ENCODE measurements around the gene TSPAN11. TPM values are rescaled to one million over a fixed set of nuclear protein-coding genes. Genes with fewer than 3 reads are reported as not detected.

The TSPAN11 gene
- total and polyA plus RNA-seq, 2 experiments from 2014 or later = 5.2 to 9.6 TPM

GRCh38 chr12:31007153-31007495, 80.6 kb downstream of the TSPAN11 start:
- Histone ChIP-seq H3K4me3 (no peak overlapping the region), H3K36me3 (replicated peaks; ENCODE audit: insufficient read depth, low read depth) (no peaks in the 10 kb centered on the region), H3K27me3 (no peaks in the 10 kb centered on the region), H3K27ac (no peak overlapping the region), H3K4me1 (ENCODE audit: insufficient read depth) (no peaks in the 10 kb centered on the region), H3K9me3 (ENCODE audit: low read depth) (no peaks in the 10 kb centered on the region), H3K79me2 (no peaks in the 10 kb centered on the region), H4K20me1 (ENCODE audit: insufficient read depth, poor library complexity, severe bottlenecking) (no peaks in the 10 kb centered on the region), H3K9me2 (replicated peaks; ENCODE audit: insufficient read depth) (no peaks in the 10 kb centered on the region), H3K4me2 (no peak overlapping the region), H2AFZ (no peak overlapping the region)
- 95% methylated on average over 2 of the region's 3 CpGs for WGBS (ENCODE audit: low lambda C conversion rate, missing lambda C conversion rate)
- DNase-seq (ENCODE audit: low spot score) = no peak
- TF ChIP-seq EZH2phosphoT487 (IDR thresholded peaks at IDR 0.05; ENCODE audit: low read depth, severe bottlenecking, unreplicated experiment) (no peak), CTCF (IDR thresholded peaks at IDR 0.05; ENCODE audit: poor library complexity) (no peak)

- DNase-seq (ENCODE audit: low spot score) = no peak
- Histone ChIP-seq H4K20me1 (ENCODE audit: insufficient read depth, poor library complexity, severe bottlenecking) (no peaks in the 10 kb centered on the region), H3K4me1 (ENCODE audit: insufficient read depth) (no peaks in the 10 kb centered on the region), H2AFZ (no peak overlapping the region), H3K27me3 (no peaks in the 10 kb centered on the region), H3K4me3 (no peak overlapping the region), H3K79me2 (no peaks in the 10 kb centered on the region), H3K4me2 (no peak overlapping the region), H3K9me2 (replicated peaks; ENCODE audit: insufficient read depth) (no peaks in the 10 kb centered on the region), H3K27ac (no peak overlapping the region), H3K9me3 (ENCODE audit: low read depth) (no peaks in the 10 kb centered on the region), H3K36me3 (replicated peaks; ENCODE audit: insufficient read depth, low read depth) (no peaks in the 10 kb centered on the region)
- TF ChIP-seq EZH2 (IDR thresholded peaks at IDR 0.05; ENCODE audit: borderline replicate concordance) = no peak
- no peak for TF ChIP-seq EZH2phosphoT487 (IDR thresholded peaks at IDR 0.05; ENCODE audit: low read depth, severe bottlenecking, unreplicated experiment)
- TF ChIP-seq CTCF (IDR thresholded peaks at IDR 0.05; ENCODE audit: poor library complexity) = no peak
- WGBS (ENCODE audit: low lambda C conversion rate, missing lambda C conversion rate) = 93% methylated on average over 5 of the region's 5 CpGs
Measured at GRCh38 chr12:31007636-31008175, 81.2 kb downstream of the TSPAN11 start.

GRCh38 chr12:31008241-31008761, 81.8 kb downstream of the TSPAN11 start:
- Histone ChIP-seq H3K9me2 (replicated peaks; ENCODE audit: insufficient read depth) (no peaks in the 10 kb centered on the region), H3K36me3 (replicated peaks; ENCODE audit: insufficient read depth, low read depth) (no peaks in the 10 kb centered on the region), H3K4me2 (no peak overlapping the region), H2AFZ (no peak overlapping the region), H3K9me3 (ENCODE audit: low read depth) (no peaks in the 10 kb centered on the region), H3K4me1 (ENCODE audit: insufficient read depth) (no peaks in the 10 kb centered on the region), H3K27me3 (no peaks in the 10 kb centered on the region), H3K27ac (no peak overlapping the region), H4K20me1 (ENCODE audit: insufficient read depth, poor library complexity, severe bottlenecking) (no peaks in the 10 kb centered on the region), H3K79me2 (no peaks in the 10 kb centered on the region), H3K4me3 (no peak overlapping the region)
- TF ChIP-seq EZH2phosphoT487 (IDR thresholded peaks at IDR 0.05; ENCODE audit: low read depth, severe bottlenecking, unreplicated experiment) (no peak), EZH2 (IDR thresholded peaks at IDR 0.05; ENCODE audit: borderline replicate concordance) (no peak), CTCF (IDR thresholded peaks at IDR 0.05; ENCODE audit: poor library complexity) (no peak)
- 90% methylated on average over 6 of the region's 6 CpGs for WGBS (ENCODE audit: low lambda C conversion rate, missing lambda C conversion rate)
- no peak for DNase-seq (ENCODE audit: low spot score)

Measured in hepatocyte (in vitro differentiated cells).